ENCODE results near the gene PTPN21. TPM values are rescaled to one million over a fixed set of nuclear protein-coding genes. Genes with fewer than 3 reads are reported as not detected.

PTPN21 gene
- total and polyA plus RNA-seq, 2 of the 13 experiments (the other 11 are each of a cell fraction or from before 2014, with no cell fraction given) = 2.0 to 3.7 TPM

GRCh38 chr14:88499225-88499624, 55.6 kb downstream of the PTPN21 start (continued):
- TF ChIP-seq ZHX1 (CRISPR knock-in tag; IDR thresholded peaks at IDR 0.05; ENCODE audit: low read depth) (no peak), ZNF446 (CRISPR knock-in tag; IDR thresholded peaks at IDR 0.05) (no peak), MAZ (IDR thresholded peaks at IDR 0.05; ENCODE audit: borderline replicate concordance, low read depth, low read length) (no peak), MAZ (CRISPR knock-in tag; IDR thresholded peaks at IDR 0.05; ENCODE audit: low read depth) (no peak), ZBTB38 (CRISPR knock-in tag; IDR thresholded peaks at IDR 0.05) (no peak), THRA (CRISPR knock-in tag; IDR thresholded peaks at IDR 0.05; ENCODE audit: borderline replicate concordance) (no peak), HHEX (CRISPR knock-in tag; IDR thresholded peaks at IDR 0.05) (no peak)
- TF ChIP-seq, protein P1, sequence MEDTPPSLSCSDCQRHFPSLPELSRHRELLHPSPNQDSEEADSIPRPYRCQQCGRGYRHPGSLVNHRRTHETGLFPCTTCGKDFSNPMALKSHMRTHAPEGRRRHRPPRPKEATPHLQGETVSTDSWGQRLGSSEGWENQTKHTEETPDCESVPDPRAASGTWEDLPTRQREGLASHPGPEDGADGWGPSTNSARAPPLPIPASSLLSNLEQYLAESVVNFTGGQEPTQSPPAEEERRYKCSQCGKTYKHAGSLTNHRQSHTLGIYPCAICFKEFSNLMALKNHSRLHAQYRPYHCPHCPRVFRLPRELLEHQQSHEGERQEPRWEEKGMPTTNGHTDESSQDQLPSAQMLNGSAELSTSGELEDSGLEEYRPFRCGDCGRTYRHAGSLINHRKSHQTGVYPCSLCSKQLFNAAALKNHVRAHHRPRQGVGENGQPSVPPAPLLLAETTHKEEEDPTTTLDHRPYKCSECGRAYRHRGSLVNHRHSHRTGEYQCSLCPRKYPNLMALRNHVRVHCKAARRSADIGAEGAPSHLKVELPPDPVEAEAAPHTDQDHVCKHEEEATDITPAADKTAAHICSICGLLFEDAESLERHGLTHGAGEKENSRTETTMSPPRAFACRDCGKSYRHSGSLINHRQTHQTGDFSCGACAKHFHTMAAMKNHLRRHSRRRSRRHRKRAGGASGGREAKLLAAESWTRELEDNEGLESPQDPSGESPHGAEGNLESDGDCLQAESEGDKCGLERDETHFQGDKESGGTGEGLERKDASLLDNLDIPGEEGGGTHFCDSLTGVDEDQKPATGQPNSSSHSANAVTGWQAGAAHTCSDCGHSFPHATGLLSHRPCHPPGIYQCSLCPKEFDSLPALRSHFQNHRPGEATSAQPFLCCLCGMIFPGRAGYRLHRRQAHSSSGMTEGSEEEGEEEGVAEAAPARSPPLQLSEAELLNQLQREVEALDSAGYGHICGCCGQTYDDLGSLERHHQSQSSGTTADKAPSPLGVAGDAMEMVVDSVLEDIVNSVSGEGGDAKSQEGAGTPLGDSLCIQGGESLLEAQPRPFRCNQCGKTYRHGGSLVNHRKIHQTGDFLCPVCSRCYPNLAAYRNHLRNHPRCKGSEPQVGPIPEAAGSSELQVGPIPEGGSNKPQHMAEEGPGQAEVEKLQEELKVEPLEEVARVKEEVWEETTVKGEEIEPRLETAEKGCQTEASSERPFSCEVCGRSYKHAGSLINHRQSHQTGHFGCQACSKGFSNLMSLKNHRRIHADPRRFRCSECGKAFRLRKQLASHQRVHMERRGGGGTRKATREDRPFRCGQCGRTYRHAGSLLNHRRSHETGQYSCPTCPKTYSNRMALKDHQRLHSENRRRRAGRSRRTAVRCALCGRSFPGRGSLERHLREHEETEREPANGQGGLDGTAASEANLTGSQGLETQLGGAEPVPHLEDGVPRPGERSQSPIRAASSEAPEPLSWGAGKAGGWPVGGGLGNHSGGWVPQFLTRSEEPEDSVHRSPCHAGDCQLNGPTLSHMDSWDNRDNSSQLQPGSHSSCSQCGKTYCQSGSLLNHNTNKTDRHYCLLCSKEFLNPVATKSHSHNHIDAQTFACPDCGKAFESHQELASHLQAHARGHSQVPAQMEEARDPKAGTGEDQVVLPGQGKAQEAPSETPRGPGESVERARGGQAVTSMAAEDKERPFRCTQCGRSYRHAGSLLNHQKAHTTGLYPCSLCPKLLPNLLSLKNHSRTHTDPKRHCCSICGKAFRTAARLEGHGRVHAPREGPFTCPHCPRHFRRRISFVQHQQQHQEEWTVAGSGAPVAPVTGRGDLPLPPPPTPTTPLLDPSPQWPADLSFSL (CRISPR knock-in tag; IDR thresholded peaks at IDR 0.05) = no peak
- TF ChIP-seq, protein P2, sequence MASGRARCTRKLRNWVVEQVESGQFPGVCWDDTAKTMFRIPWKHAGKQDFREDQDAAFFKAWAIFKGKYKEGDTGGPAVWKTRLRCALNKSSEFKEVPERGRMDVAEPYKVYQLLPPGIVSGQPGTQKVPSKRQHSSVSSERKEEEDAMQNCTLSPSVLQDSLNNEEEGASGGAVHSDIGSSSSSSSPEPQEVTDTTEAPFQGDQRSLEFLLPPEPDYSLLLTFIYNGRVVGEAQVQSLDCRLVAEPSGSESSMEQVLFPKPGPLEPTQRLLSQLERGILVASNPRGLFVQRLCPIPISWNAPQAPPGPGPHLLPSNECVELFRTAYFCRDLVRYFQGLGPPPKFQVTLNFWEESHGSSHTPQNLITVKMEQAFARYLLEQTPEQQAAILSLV (CRISPR knock-in tag; IDR thresholded peaks at IDR 0.05; ENCODE audit: borderline replicate concordance) = no peak
